ENCODE results near the gene MAPK7. TPM values are rescaled to one million over a fixed set of nuclear protein-coding genes. Genes with fewer than 3 reads are reported as not detected.

MAPK7 gene
- total and polyA plus RNA-seq, 2 donors (not counting 3 experiments of a cell fraction or from before 2014, with no cell fraction given): 16.8 to 30.7 TPM

DNA sequence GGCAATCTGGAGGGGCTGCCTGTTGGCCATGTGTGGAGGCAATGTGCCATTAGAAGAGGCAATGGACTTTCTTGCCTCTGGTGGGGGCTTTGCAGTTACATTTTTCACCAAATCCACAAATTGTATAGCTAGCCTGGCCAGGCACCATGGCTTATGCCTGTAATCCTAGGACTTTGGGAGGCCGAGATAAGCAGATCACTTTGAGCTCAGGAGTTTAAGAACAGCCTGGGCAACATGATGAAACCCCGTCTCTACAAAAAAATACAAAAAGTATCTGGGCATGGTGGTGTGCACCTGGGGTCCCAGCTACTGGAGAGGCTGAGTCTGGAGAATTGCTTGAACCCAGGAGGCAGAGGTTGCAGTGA, 30.0 kb downstream of the MAPK7 start:
- POLR2A ChIA-PET: no interaction called here
- Histone ChIP-seq H3K27me3 (ENCODE audit: control insufficient read depth in 2 of 2, insufficient read depth in 2 of 2, low read length in 2 of 2) (peaks cover 4 to 7% of the 10 kb centered on the region in 2 experiments), H3K4me3 (replicated peaks in 1 of 3; ENCODE audit: insufficient read depth in 1 of 3, low read depth in 1 of 3, low read length in 3 of 3) (no peak overlapping the region), H3K4me2 (ENCODE audit: insufficient read depth, low read length) (no peak overlapping the region), H3K9me1 (replicated peaks; ENCODE audit: control insufficient read depth, extremely low read depth, insufficient read depth, low read length) (no peaks in the 10 kb centered on the region), H3K79me2 (ENCODE audit: control insufficient read depth, insufficient read depth, low read length) (no peaks in the 10 kb centered on the region), H3K27ac (ENCODE audit: insufficient read depth, low read depth, low read length) (no peak overlapping the region), H2AFZ (ENCODE audit: low read depth, low read length) (no peak overlapping the region), H4K20me1 (replicated peaks; ENCODE audit: control insufficient read depth, extremely low read depth, insufficient read depth, low read length) (no peaks in the 10 kb centered on the region), H3K4me1 (ENCODE audit: control insufficient read depth, extremely low read depth, insufficient read depth, low read length) (no peaks in the 10 kb centered on the region), H3K9ac (replicated peaks; ENCODE audit: extremely low read depth, insufficient read depth, low read length) (no peak overlapping the region), H3K36me3 (ENCODE audit: control insufficient read depth in 2 of 2, extremely low read depth in 1 of 2, insufficient read depth in 2 of 2, low read length in 2 of 2) (no peaks in the 10 kb centered on the region), H3K9me3 (replicated peaks; ENCODE audit: control insufficient read depth, insufficient read depth, low read length) (no peaks in the 10 kb centered on the region)
- intact Hi-C loops (cut with micrococcal nuclease): no loop called here
- FAIRE-seq: peak; percentile 61
- no TSS peak for BruUV-seq (replicated peaks)
- no peak for TF ChIP-seq POLR2AphosphoS5 (IDR thresholded peaks at IDR 0.05; ENCODE audit: insufficient read depth, low read depth, low read length)
- TF ChIP-seq, protein P1, sequence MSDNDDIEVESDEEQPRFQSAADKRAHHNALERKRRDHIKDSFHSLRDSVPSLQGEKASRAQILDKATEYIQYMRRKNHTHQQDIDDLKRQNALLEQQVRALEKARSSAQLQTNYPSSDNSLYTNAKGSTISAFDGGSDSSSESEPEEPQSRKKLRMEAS (IDR thresholded peaks at IDR 0.05; ENCODE audit: insufficient read depth, insufficient read length): no peak
- no peak for TF ChIP-seq EZH2 (IDR thresholded peaks at IDR 0.05; ENCODE audit: borderline replicate concordance, low read depth, low read length, severe bottlenecking)
- no peak for TF ChIP-seq MYC (IDR thresholded peaks at IDR 0.05; ENCODE audit: low read depth, low read length)
- no peak for TF ChIP-seq JUN (IDR thresholded peaks at IDR 0.05; ENCODE audit: borderline replicate concordance, insufficient read depth, insufficient read length, low read depth)
- TF ChIP-seq FOS (IDR thresholded peaks at IDR 0.05; ENCODE audit: borderline replicate concordance, insufficient read depth, low read length): no peak
- no peak for TF ChIP-seq GATA2 (IDR thresholded peaks at IDR 0.05; ENCODE audit: insufficient read depth, insufficient read length, low read depth, low read length)
- no peak for TF ChIP-seq POLR2A (IDR thresholded peaks at IDR 0.05; ENCODE audit: low read depth, low read length)
- TF ChIP-seq, protein P2, sequence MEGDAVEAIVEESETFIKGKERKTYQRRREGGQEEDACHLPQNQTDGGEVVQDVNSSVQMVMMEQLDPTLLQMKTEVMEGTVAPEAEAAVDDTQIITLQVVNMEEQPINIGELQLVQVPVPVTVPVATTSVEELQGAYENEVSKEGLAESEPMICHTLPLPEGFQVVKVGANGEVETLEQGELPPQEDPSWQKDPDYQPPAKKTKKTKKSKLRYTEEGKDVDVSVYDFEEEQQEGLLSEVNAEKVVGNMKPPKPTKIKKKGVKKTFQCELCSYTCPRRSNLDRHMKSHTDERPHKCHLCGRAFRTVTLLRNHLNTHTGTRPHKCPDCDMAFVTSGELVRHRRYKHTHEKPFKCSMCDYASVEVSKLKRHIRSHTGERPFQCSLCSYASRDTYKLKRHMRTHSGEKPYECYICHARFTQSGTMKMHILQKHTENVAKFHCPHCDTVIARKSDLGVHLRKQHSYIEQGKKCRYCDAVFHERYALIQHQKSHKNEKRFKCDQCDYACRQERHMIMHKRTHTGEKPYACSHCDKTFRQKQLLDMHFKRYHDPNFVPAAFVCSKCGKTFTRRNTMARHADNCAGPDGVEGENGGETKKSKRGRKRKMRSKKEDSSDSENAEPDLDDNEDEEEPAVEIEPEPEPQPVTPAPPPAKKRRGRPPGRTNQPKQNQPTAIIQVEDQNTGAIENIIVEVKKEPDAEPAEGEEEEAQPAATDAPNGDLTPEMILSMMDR (IDR thresholded peaks at IDR 0.05; ENCODE audit: extremely low read depth in 1 of 2, insufficient read depth in 1 of 2, low read depth in 1 of 2, low read length in 2 of 2): no peak
- dilution Hi-C loops (cut with MboI; ENCODE audit: extremely low pct_ligation_motif_present, low sequenced_read_pairs): no loop called here
- DNase-seq (ENCODE audit: low read depth, low spot score): no peak
- CTCF ChIA-PET: interaction anchor here (1.1 to 1.6 kb wide), 2 partner anchors 39 to 46 kb away, joined by 3 to 4 read pairs; no protein-coding TSS in a partner anchor

Measured in endothelial cell of umbilical vein (primary cell).